Activated CD8-positive, alpha-beta memory T cell treated with anti-CD3 and anti-CD28 coated beads for 24 hours (primary cell): ENCODE measurements around the gene DND1.
"Not testable (repeated sequence)": the region's sequence is repeated elsewhere in the genome, so short reads cannot be mapped to it uniquely, and the experiment has no call there.

Experiments used
- DNase-seq: peaks from one replicate; pipeline ENCODE4 v3.0.0-alpha.2; 2020

DND1 gene

DNA sequence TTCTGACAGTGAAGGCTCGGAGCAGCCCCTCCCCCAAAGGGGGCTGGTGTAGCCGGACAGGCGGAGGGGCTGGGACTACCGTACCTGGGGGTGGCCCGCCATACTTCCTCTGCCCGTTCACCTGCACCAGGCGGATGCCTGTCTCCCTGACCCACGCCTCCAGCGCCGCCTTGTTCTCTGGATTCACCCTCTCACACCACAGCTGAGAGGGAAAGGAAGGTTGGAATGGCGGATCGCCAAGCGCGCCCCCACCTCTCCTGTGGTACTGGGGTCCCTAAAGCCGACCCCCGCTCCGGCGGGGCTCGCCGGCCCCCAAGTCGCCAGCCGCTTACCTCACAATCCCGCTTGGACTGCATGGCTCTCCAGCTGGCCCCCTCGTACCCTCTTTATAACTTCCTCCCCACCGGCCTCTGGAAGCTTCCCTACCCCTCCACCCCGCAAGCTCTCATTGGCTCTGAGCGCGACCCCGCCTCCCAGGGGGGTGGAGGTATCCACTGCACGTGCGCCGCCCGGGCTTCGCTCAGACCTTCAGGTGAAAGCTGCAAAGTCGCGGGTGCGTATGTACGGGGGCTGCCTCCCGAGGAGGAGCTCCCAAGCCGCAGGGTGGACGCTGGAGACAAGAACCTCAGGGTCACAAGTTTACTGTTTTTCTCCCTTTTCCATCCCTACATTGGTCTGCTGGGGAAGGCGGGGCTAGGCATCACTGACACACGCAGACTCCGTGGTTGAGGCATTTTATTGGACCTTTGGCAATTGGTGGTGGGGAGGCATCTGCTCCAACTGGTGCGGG lies at the start of gene DND1:
TSS of gene DND1 (minus strand) at position 390 of the 790 bp plus-strand sequence. CDS start at position 356, 34 bp downstream.
- no peak for DNase-seq

DNA sequence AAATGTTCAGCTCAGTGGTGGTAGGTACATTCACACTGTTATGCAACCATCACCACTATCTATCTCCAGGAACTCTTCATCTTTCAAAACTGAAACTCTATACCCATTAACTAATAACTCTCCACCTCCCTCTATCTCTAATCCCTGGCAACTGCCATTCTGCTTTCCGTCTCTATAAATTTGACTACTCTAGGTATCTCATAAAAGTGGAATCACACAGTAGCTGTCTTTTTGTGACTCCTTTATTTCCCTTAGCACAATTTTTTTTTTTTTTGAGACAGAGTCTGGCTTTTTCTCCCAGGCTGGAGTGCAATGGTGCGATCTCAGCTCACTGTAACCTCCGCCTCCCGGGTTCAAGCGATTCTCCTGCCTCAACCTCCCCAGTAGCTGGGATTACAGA lies 48.0 kb upstream of the DND1 start:
- not testable (repeated sequence) for DNase-seq

DNA sequence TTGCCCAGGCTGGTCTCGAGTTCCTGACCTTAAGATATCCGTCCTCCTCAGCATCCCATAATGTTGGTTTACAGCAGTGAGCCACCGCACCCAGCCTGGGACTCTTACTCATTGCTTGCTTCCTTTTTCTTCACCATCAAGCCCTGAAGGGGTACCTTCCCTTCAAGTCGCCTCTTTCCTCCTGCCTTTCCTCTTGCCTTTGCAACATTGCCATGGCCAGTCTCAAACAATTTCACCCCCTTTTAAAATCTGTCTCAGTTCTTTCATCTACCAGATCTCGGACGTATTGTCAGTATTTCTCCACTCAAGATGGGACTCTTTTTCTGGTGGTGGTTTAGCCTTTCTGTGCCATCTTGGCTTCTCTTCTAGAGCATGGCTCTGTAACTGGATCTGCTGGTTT lies 47.4 kb upstream of the DND1 start:
- DNase-seq = not testable (repeated sequence)

- DNase-seq = no peak
Measured at GRCh38 chr5:140718266-140718592, 44.9 kb upstream of the DND1 start.

GRCh38 chr5:140716238-140716637 lies 42.9 kb upstream of the DND1 start:
- not testable (repeated sequence) for DNase-seq

GRCh38 chr5:140713562-140714094 lies 40.3 kb upstream of the DND1 start:
- DNase-seq = no peak

GRCh38 chr5:140711794-140712193 lies 38.4 kb upstream of the DND1 start:
- no peak for DNase-seq

DNA sequence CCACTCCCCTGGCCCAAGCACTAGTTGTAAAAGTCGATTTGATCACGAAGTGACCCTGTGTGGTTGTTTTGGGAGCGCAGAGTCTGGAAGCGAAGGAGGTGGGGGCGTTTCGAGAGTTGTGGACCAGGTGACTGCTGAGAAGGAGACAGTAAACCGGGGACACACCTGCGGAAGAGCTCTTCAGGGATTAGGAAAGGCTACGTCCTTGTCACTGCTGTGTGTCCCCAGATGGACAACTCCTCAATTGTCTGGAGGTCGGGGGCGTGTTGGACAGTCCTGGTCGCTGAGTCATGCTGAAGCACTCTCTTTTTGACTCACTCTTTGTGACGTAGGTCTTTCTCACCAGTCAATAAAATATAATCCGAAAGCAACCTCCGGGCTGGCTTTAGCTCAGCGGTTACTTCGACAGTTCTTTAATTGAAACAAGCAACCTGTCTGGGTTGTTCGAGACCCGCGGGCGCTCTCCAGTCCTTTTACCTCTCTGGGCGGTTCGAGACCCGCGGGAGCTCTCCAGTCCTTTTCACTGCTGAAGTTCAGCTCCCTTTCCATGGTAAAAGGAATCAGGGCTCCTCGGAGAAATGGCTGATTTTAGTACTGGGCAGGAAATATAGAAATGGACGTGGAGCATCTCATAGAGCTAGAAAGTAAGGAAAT lies 37.6 kb upstream of the DND1 start:
- DNase-seq = peak; percentile 95

DNA sequence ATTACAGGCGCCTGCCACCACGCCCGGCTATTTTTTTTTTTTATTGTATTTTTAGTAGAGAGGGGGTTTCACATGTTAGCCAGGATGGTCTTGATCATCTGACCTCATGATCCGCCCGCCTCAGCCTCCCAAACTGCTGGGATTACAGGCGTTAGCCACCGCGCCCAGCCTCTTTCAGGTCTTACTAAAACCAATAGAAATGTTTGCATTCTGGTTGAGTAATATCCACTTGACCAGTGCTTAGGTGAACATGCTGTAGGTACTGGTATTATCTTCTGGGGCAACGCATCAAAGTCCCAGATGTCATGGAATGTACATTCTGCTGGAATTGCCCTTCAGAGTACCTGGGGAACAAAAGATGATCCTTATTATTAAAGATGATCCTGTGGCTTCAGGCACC lies 35.4 kb upstream of the DND1 start:
- not testable (repeated sequence) for DNase-seq

DNA sequence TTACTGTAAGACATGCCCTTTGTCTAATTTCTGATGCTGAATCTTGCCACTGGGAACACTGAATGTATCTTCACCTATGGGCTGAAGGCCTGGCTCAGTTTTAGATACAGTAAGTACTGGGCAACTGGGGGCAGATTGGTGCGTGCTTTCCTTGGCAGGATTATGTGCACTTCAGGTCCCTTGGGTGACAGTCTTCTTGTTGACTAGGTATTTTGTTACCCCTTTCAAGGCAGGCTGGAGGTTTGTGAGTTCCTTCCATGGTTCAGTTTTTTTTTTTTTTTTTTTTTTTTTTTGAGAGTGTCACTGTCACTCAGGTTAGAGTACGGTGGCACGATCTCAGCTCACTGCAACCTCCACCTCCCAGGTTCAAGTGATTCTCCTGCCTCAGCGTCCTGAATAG lies 34.4 kb upstream of the DND1 start:
- DNase-seq = no peak

DNA sequence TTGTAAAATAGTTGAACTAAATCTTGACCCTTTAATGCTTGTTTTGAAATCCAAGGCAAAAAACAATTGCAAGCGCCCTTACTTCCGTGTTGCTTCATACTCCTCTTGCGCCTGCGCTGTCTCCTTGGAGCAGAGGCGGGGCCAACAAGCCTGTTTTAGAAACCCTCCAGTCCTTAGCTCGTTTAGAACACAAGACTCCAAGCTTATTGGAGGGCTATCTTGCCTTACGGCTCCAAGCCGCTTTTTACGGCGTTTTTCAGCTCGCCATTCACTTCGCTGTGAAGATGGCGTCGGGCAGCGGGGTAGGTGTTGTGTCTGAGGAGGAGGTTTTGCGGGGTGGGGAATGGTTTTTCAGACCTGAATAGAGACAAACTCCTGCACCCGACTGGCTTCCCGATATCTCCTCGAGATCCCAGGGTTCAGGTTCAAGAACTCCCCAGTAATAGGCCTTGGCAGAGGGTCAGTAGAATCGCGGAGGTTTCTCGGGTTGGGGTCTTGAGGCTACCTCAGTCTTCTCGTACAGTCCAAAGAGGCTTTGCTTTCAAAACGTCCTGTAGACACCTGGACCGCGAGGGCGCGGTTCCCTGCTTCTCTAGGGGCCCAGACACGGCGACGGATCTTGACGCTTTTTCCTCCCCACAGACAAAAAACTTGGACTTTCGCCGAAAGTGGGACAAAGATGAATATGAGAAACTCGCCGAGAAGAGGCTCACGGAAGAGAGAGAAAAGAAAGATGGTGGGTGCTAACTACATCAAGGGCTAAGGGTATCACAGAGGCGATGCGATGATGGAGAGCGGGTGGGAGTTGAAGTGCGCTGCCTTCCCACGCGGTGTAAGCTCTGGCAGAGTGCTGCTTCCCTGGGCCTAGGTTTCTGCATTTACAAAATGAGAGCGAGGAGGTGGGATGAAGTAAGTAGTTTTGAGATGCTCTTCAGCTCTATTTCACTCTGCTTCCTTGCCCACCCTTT lies 27.1 kb upstream of the DND1 start, which contains the start of gene ZMAT2:
TSS of gene ZMAT2 (plus strand) at position 271 of the 968 bp plus-strand sequence. CDS start at position 285, 14 bp downstream.
- peak; percentile 89 for DNase-seq

DNA sequence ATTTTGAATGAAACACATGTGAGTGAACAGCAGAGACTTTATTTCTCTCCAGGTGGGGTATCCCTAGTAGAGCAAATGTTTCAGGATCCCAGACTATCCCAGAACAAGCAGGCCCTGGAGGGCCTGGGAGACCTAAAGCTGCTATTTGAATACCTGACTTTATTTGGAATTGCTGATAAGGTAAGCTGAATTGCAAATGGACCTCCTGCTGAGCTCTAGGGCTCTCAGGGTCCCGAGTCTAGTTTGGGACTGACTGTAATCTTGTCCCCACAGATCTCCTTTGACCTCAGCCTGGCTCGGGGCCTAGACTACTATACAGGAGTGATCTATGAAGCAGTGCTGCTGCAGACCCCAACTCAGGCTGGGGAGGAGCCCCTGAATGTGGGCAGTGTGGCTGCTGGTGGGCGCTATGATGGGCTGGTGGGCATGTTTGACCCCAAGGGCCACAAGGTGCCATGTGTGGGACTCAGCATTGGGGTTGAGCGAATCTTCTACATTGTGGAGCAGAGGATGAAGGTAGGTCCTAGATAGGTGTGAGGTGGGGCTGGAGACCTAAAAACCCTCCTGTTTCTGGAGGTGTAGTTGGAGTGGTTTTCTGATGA lies 23.6 kb upstream of the DND1 start:
- DNase-seq = no peak

GRCh38 chr5:140694276-140694675 lies 20.9 kb upstream of the DND1 start:
- DNase-seq = no peak

DNA sequence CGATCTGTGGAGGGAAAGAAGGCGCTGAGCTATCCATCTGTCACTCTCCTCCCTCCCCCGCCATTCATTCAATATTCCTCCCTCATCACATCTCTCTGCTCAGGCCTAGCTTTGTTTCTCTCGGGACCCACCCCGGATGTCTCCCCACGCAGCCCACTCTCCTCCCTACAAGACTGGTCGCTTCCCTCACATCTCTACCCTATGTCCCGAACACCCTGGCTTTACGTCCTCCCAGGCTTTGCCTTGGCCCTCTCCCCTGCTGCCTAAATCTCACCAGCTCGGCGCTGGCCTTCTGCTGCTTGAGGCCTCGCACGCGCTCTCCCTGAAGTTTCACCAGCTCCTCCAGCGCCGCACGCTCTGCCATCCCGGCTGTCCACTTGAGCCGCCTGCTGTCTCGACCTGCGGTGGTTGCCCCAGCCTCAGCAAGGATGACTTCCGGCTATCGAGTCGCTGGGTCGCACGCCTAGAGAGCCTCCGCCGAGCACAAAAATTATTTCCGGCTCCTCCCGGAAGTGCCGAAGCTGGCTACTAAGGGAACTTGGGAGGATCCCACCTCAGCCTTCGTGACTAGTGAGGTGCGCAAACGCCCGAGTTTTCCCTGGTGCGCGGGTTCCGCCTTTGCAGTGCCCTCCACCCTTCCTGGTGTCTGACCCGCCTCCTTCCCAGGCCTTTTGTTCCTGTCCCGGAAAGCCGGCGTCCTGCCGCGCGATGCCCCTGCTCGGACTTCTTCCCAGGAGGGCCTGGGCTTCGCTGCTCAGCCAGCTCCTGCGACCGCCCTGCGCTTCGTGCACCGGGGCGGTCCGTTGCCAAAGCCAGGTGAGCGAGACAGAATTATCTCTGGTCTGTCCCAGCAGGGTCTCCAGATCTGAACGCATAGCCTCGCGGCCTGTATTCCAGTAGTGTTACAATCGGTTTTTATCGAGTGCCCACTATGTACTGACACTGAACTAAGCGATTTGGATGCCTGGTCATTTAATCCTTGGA lies 17.9 kb upstream of the DND1 start, which contains the start of the genes HARS1 and HARS2:
TSS of gene HARS1 (minus strand) at position 430 of the 984 bp plus-strand sequence. CDS start at position 364, 66 bp downstream.
TSS of gene HARS2 (plus strand) at position 515 of the 984 bp plus-strand sequence. CDS start at position 709, 194 bp downstream.
- DNase-seq = peak; percentile 91

DNA sequence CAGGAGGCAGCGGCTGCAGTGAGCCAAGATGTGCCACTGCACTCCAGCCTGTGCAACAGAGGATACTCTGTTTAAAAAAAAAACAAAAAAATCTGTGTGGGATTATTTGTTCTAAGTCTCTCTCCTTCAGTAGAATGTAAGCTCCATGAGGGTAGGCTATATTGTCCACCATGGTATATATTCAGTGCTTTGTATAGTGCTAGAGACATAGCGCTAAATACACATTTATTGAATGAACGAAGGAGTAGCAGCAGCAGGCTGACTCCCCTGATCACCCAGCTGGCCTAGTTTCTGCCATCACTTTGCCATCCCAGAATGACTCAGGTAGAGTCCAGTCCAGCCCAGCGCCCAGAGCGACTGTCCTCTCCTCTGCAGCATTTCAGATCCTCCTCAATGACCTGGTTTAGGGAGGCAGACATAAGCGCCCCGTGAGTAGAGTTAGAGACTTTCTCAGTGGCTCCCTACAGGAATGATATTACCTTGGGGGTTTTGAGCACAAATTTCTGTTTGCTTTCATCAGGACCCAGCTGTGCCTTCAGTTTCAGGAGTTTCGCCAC lies 17.1 kb upstream of the DND1 start:
- no peak for DNase-seq

DNA sequence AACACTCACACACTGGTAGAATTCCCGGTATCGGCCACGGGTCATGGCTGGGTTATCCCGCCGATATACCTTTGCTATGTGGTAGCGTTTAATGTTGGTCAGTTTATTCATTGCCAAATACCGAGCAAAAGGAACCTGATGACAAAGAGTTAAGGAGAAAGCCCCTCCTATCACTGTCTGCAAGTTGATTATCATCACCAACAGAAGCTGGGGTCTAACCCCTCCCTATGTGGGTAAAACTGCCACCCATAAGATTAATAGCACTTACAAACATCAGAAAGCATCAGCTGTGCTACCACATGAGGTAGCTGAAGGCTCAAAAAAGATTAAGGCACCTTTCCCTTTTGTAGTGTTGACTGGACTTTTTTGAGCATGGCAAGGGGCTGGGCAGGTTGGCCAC lies 5.6 kb upstream of the DND1 start:
- DNase-seq = no peak

DNA sequence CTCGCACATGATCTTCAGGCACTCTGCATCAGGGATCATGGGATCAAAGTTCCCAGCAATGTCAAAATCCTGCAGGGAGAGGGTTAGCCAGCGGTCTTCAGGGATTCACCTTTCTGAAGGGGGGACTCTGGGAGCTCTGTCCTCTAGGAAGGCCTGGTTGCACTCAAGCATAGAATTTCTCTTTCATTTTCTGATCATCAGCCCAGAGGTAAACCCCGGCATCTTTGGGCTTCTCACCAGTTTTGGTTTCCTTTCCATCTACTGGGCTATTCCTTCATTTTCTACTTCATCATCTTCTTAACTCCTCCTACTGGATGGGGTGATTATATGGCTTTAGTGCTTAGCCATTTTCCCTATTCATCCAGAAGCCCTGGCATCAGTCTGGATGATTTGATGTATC lies 4.6 kb upstream of the DND1 start:
- no peak for DNase-seq

DNA sequence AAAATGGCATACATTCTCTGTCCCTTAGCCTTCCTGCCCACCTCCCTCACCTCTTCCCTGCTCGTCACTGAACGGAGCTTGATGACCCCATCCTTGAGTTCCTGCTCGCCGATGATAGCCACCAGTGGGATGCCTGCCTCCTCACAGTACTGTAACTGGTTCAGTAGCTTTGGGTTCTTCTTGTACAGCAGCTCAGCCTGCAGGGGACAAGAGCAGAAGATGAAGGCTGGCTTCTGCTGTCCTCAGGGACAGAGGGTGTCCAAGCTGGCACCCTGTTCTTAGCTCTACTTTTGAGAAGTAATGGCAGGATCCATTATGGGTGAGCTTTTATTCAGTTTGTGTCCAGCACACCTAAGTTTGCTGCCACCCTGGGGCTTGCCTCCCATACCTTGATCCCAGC lies 1.3 kb upstream of the DND1 start:
- DNase-seq = no peak

DNA sequence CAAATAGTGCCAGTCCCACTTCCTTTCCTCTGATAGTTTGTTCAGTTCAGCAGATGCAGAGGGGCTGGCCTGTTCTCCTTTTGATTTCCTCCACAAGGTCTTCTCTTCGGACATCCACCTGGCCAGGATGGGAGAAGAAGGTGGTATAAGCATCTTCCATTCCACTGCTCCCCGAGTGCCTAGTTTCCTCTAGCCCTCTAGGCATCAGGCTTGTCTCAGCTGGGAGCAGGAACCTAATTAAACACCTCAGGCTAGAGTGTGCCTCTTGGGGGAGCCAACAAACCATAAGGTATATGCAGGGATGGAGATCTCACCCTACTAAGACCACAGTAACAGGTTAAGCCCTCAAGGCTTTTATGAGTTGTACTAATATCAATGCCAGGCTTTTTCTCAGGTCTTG lies 835 bp upstream of the DND1 start:
- DNase-seq = no peak

GRCh38 chr5:140672455-140673186 lies 755 bp downstream of the DND1 start:
- DNase-seq = no peak
